ENCODE measurements around the gene FAT1. TPM values are rescaled to one million over a fixed set of nuclear protein-coding genes. Genes with fewer than 3 reads are reported as not detected.

The FAT1 gene
- total RNA-seq, 1 experiment from 2014 or later, result 172 TPM

DNA sequence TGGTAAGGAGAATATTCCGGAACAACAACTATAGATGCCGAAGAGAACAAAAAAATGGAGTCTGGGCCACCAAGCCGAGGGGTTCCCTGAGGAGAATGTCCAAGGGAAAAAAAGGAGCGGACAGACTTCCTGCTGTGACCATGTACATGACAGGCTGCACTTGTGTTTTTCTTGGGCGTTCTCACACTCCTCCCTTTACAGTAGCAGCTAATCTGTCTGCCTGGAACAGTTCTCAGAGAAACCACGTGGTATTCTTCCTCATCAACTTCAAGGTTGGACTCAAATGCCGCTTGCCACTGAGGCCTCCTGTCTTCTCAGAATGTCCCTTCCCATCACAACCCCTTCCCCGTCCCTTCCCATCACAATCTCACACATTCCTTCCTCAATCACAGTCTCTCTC lies 137.5 kb downstream of the FAT1 start (continued):
- no peak for TF ChIP-seq ZNF219 (CRISPR knock-in tag; IDR thresholded peaks at IDR 0.05; ENCODE audit: borderline replicate concordance)
- TF ChIP-seq ZNF423 (CRISPR knock-in tag; IDR thresholded peaks at IDR 0.05), result no peak

DNA sequence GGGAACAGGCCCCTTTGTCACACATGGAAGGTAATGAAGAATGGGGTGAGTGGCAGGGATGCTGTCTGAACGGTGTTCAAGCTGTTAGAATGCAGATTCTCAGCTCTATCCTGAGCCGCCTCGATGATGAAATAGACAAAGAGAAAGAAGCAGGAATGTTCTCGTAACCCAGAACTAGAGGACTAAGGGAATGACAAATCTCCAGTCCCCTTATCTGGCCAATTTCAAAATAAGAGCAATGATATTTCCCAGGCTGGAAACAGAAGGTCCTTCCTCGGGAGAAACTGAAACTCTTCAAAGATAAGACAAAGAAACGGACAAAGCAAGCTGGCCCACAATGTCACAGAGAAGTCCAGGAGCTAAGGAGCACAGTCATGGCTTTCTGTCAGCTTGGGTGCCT lies 138.7 kb downstream of the FAT1 start:
- CTCF ChIA-PET, result interaction anchor here (0.7 kb wide), 2 partner anchors 164 to 290 kb away, joined by 3 to 5 read pairs; no protein-coding TSS in a partner anchor
- DNase-seq (ENCODE audit: low spot score) (no peak), ATAC-seq (no peak)
- POLR2A ChIA-PET, result no interaction called here
- Mint-ChIP-seq H3K4me3 (no peak overlapping the region), H3K36me3 (peaks cover 65% of the 10 kb centered on the region), H3K4me1 (no peaks in the 10 kb centered on the region), H3K27me3 (ENCODE audit: low read depth) (no peaks in the 10 kb centered on the region), H3K9me3 (peaks cover 17% of the 10 kb centered on the region), H3K27ac (no peak overlapping the region)
- TF ChIP-seq ZNF121 (CRISPR knock-in tag; IDR thresholded peaks at IDR 0.05), result no peak
- TF ChIP-seq, protein P1, sequence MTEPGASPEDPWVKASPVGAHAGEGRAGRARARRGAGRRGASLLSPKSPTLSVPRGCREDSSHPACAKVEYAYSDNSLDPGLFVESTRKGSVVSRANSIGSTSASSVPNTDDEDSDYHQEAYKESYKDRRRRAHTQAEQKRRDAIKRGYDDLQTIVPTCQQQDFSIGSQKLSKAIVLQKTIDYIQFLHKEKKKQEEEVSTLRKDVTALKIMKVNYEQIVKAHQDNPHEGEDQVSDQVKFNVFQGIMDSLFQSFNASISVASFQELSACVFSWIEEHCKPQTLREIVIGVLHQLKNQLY (CRISPR knock-in tag; IDR thresholded peaks at IDR 0.05), result no peak

- TF ChIP-seq ZNF219 (CRISPR knock-in tag; IDR thresholded peaks at IDR 0.05; ENCODE audit: borderline replicate concordance), result no peak
- TF ChIP-seq RORB (CRISPR knock-in tag; IDR thresholded peaks at IDR 0.05), result no peak
- no peak overlapping the region for H3K4me3 Mint-ChIP-seq
- CTCF ChIA-PET, result no interaction called here
- no peaks in the 10 kb centered on the region for H3K4me1 Mint-ChIP-seq
- POLR2A ChIA-PET, result no interaction called here
- ATAC-seq (no peak), DNase-seq (ENCODE audit: low spot score) (no peak)
- H3K27ac Mint-ChIP-seq, result no peak overlapping the region
- H3K9me3 Mint-ChIP-seq, result peaks cover 17% of the 10 kb centered on the region
- peaks cover 43% of the 10 kb centered on the region for H3K36me3 Mint-ChIP-seq
- H3K27me3 Mint-ChIP-seq (ENCODE audit: low read depth), result no peaks in the 10 kb centered on the region
Observed at GRCh38 chr4:186581421-186581820, 142.2 kb downstream of the FAT1 start.

DNA sequence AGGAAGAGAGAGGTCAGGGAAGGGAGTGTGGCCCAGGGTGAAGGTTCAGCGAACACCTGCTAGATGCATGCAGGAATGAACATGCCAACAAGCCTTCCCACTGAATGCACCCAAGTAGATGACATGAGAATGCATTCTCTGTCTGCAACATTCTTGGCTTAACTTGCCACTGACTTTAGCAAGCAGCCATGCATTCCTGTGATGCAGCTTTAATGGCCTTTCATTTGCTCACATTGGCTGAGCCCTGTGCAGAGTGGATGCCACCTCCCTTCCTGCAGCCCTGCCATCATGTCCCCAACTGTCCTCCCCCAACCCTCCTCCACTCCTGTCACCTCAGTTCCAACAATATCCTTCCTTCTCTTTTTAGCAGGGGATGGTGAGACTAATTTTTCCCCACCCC lies 143.0 kb downstream of the FAT1 start:
- POLR2A ChIA-PET, result no interaction called here
- DNase-seq (ENCODE audit: low spot score), result no peak
- H3K27ac Mint-ChIP-seq, result no peak overlapping the region
- H3K9me3 Mint-ChIP-seq, result peaks cover 17% of the 10 kb centered on the region
- H3K27me3 Mint-ChIP-seq (ENCODE audit: low read depth), result no peaks in the 10 kb centered on the region
- CTCF ChIA-PET, result interaction anchor here (0.6 kb wide), 1 partner anchor 291 kb away, joined by 4 read pairs; no protein-coding TSS in a partner anchor
- peaks cover 3% of the 10 kb centered on the region; the same call in 1 of the 2 replicates for H3K4me1 Mint-ChIP-seq
- ATAC-seq, result no peak
- H3K4me3 Mint-ChIP-seq, result no peak overlapping the region
- H3K36me3 Mint-ChIP-seq, result peaks cover 37% of the 10 kb centered on the region
- TF ChIP-seq RELA (CRISPR knock-in tag; IDR thresholded peaks at IDR 0.05; ENCODE audit: borderline replicate concordance) (no peak), HMGXB4 (CRISPR knock-in tag; IDR thresholded peaks at IDR 0.05) (no peak), ZBTB21 (CRISPR knock-in tag; IDR thresholded peaks at IDR 0.05; ENCODE audit: borderline replicate concordance) (no peak), NFE2L1 (CRISPR knock-in tag; IDR thresholded peaks at IDR 0.05) (no peak), ARID4B (CRISPR knock-in tag; IDR thresholded peaks at IDR 0.05; ENCODE audit: borderline replicate concordance) (no peak)
- TF ChIP-seq, protein P2, sequence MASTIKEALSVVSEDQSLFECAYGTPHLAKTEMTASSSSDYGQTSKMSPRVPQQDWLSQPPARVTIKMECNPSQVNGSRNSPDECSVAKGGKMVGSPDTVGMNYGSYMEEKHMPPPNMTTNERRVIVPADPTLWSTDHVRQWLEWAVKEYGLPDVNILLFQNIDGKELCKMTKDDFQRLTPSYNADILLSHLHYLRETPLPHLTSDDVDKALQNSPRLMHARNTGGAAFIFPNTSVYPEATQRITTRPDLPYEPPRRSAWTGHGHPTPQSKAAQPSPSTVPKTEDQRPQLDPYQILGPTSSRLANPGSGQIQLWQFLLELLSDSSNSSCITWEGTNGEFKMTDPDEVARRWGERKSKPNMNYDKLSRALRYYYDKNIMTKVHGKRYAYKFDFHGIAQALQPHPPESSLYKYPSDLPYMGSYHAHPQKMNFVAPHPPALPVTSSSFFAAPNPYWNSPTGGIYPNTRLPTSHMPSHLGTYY (CRISPR knock-in tag; IDR thresholded peaks at IDR 0.05), result no peak
- TF ChIP-seq, protein P3, sequence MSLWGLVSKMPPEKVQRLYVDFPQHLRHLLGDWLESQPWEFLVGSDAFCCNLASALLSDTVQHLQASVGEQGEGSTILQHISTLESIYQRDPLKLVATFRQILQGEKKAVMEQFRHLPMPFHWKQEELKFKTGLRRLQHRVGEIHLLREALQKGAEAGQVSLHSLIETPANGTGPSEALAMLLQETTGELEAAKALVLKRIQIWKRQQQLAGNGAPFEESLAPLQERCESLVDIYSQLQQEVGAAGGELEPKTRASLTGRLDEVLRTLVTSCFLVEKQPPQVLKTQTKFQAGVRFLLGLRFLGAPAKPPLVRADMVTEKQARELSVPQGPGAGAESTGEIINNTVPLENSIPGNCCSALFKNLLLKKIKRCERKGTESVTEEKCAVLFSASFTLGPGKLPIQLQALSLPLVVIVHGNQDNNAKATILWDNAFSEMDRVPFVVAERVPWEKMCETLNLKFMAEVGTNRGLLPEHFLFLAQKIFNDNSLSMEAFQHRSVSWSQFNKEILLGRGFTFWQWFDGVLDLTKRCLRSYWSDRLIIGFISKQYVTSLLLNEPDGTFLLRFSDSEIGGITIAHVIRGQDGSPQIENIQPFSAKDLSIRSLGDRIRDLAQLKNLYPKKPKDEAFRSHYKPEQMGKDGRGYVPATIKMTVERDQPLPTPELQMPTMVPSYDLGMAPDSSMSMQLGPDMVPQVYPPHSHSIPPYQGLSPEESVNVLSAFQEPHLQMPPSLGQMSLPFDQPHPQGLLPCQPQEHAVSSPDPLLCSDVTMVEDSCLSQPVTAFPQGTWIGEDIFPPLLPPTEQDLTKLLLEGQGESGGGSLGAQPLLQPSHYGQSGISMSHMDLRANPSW (CRISPR knock-in tag; conservative IDR thresholded peaks at IDR 0.05; ENCODE audit: low read depth), result no peak
- TF ChIP-seq, protein P4, sequence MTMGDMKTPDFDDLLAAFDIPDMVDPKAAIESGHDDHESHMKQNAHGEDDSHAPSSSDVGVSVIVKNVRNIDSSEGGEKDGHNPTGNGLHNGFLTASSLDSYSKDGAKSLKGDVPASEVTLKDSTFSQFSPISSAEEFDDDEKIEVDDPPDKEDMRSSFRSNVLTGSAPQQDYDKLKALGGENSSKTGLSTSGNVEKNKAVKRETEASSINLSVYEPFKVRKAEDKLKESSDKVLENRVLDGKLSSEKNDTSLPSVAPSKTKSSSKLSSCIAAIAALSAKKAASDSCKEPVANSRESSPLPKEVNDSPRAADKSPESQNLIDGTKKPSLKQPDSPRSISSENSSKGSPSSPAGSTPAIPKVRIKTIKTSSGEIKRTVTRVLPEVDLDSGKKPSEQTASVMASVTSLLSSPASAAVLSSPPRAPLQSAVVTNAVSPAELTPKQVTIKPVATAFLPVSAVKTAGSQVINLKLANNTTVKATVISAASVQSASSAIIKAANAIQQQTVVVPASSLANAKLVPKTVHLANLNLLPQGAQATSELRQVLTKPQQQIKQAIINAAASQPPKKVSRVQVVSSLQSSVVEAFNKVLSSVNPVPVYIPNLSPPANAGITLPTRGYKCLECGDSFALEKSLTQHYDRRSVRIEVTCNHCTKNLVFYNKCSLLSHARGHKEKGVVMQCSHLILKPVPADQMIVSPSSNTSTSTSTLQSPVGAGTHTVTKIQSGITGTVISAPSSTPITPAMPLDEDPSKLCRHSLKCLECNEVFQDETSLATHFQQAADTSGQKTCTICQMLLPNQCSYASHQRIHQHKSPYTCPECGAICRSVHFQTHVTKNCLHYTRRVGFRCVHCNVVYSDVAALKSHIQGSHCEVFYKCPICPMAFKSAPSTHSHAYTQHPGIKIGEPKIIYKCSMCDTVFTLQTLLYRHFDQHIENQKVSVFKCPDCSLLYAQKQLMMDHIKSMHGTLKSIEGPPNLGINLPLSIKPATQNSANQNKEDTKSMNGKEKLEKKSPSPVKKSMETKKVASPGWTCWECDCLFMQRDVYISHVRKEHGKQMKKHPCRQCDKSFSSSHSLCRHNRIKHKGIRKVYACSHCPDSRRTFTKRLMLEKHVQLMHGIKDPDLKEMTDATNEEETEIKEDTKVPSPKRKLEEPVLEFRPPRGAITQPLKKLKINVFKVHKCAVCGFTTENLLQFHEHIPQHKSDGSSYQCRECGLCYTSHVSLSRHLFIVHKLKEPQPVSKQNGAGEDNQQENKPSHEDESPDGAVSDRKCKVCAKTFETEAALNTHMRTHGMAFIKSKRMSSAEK (CRISPR knock-in tag; IDR thresholded peaks at IDR 0.05; ENCODE audit: borderline replicate concordance), result no peak

Data from WTC11 (cell line).